Neural cell (in vitro differentiated cells): Measurements from ENCODE around the gene ANKS1A.

Experiments
- EP300 ChIP-seq: fragments of 450-650 bp; conservative IDR thresholded peaks from 2 replicates; pipeline ENCODE4 v1.6.1; 2014; ENCODE audit warnings: antibody characterized with exemption, mild to moderate bottlenecking, moderate library complexity; ENCODE audit not compliant: poor library complexity, severe bottlenecking
- TF ChIP-seq, protein P1 (sequence below): fragments of 450-650 bp; IDR thresholded peaks from 2 replicates; pipeline ENCODE4 v1.5.1; 2014; ENCODE audit warnings: antibody characterized with exemption, mild to moderate bottlenecking, moderate library complexity; ENCODE audit not compliant: poor library complexity, severe bottlenecking

DNA sequence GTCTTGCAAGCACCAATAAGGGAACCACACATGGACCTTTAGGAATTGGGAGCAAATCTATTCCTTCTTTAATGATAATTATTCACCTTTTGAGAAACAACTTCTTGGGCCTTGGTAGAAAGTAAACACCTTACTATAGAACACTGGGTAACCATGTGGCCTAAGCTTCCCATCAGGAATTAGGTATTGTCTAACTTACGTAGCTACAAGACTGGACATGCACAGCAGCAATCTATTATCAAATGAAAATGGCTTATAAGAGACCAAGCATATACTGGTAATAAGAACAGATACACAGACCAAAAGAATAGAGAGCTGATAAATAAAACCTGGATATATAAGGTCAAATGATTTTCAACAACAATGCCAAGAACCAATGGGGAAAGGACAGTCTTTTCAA is 235.3 kb downstream of the ANKS1A start:
- no peak for TF ChIP-seq EP300
- TF ChIP-seq, protein P1, sequence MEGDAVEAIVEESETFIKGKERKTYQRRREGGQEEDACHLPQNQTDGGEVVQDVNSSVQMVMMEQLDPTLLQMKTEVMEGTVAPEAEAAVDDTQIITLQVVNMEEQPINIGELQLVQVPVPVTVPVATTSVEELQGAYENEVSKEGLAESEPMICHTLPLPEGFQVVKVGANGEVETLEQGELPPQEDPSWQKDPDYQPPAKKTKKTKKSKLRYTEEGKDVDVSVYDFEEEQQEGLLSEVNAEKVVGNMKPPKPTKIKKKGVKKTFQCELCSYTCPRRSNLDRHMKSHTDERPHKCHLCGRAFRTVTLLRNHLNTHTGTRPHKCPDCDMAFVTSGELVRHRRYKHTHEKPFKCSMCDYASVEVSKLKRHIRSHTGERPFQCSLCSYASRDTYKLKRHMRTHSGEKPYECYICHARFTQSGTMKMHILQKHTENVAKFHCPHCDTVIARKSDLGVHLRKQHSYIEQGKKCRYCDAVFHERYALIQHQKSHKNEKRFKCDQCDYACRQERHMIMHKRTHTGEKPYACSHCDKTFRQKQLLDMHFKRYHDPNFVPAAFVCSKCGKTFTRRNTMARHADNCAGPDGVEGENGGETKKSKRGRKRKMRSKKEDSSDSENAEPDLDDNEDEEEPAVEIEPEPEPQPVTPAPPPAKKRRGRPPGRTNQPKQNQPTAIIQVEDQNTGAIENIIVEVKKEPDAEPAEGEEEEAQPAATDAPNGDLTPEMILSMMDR, result no peak
